Measurements from ENCODE around the gene PCDHB9.
"Not testable (repeated sequence)": the region's sequence is repeated elsewhere in the genome, so short reads cannot be mapped to it uniquely, and the experiment has no call there.

- not testable (repeated sequence) for TF ChIP-seq CTCF, POLR2A (IDR thresholded peaks at IDR 0.05)
Measured at GRCh38 chr5:141174291-141175104, 12.5 kb upstream of the PCDHB9 start.

Data from Peyer's patch (tissue), 4 donors.